GM18870 (cell line): ENCODE measurements around the gene TCL1A.

Experiments
- ATAC-seq: cut with Tn5 transposase; IDR thresholded peaks from one replicate; pipeline ENCODE4 v1.9.1; 2021; ENCODE audit warnings: moderate library complexity; ENCODE audit not compliant: unreplicated experiment

The TCL1A gene

DNA sequence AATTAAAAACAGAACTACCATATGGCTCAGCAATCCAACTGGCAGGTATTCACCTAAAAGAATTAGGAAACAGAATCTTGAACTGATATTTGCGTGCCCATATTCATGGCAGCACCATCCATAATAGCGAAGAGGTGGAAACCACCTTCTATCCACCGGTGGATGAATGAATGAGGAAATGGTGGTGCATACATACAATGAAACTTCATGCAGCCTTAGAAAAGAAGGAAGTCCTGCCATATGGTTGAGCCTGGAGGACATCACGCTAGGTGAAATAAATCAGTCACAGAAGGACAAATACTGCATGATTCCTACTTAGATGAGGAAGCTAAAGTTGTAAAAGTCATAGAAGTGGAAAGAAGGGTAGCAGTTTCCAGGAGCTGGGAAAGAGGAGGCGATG lies 6.6 kb downstream of the TCL1A start:
- ATAC-seq: no peak

DNA sequence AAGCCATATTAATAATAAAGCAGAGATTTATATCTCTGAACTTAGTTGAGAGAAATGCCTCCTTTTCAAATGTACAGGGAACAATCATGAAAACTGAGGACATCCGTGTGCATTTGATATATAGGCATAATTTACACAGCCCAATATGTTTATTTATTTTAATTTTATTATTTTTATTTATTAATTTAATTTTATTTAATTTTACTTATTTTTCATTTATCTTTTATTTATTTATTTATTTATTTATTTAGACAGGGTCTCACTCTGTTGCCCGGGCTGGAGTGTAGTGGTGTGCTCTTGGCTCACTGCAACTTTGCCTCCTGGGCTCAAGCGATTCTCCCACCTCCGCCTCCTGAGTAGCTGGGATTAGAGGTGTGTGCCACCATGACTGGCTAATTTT lies 8.4 kb downstream of the TCL1A start:
- no peak for ATAC-seq

DNA sequence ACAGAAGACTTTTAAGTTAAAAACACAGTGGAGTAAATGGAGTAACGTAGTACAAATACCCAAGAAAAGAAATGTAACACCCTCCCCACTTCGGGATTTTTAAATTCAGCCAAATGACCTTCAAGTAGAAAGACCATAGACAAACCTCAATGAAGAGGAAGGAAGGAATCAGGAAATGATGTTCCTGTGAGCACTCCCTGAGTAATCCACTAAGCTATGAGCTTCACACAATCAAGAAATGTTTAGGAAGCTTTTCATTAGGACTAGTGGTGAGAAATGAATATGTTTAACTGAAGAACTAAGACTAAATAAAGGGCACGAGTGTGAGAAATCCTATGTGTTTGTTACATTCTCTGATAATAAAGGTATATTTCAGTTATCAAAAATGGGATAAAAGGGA lies 10.1 kb downstream of the TCL1A start:
- no peak for ATAC-seq

DNA sequence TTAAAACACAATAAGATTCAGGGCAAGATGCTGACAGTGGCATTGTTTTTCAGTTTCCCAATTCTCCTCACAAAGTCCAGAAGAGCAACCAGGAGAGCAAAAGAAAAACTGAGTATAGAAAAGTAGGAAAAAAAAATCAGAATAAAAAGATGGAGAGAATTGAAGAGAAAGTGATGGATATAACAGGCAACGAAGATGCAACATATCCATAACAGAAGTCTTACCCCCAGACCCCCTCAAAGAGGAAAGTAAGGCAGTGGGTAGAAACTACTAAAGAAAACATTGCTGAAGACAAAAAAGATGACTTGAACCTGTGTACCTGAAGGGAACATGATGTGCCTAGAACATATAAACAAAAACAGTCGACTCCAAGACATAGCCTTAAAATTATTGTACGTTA lies 10.6 kb downstream of the TCL1A start:
- no peak for ATAC-seq

DNA sequence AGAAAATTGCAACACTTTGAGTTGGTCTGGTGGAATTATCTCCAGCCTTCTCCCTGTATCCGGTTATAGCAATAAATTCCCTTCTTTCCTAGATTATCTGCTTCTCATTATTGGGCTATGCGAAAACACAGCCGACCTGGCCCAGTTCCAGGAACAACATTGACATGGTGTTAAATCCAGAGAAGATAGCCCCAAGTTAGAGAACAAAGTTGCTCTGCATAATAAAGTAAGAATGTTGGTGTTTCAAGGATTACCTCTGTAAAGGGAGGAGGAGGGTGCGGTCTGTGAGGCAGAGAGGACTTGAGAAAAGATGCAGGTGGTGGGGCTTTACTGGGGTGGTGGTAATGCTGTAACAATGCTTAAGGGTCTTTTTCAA lies 12.1 kb downstream of the TCL1A start:
- ATAC-seq: no peak

DNA sequence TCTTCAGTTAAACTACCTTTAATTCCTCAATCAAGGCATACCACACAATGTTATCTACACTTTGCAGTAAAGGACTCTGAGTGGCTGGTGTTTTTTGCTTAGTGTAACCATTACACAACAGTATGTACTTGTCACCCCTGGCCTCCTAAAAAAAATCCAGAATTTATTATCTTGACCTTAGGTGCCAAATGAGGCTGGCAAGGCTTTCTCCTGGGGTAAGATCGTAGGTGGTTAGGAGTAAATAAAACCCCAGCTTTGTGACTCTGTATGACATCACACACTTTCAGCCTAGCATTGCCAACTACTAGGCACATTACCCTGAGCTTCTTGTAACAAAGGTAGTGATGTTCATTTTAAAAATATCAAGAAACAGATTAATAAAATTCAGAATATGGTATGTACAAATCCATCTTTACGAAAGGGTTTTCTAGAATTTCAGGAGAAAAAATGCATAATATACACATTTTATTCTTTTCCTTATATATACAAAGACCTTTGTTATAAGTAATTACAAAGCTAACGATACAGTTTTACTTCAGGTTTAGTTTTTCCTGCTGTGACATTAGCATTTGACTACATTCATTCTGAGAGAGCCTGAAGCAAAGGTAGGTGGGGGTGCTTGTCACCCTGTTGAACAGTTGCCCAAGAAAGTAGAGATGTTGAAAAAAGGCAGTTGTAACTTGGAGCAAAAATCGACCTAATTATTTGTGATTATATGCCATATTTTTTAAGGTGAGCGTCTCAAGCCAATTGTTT lies 13.5 kb downstream of the TCL1A start:
- ATAC-seq: no peak

DNA sequence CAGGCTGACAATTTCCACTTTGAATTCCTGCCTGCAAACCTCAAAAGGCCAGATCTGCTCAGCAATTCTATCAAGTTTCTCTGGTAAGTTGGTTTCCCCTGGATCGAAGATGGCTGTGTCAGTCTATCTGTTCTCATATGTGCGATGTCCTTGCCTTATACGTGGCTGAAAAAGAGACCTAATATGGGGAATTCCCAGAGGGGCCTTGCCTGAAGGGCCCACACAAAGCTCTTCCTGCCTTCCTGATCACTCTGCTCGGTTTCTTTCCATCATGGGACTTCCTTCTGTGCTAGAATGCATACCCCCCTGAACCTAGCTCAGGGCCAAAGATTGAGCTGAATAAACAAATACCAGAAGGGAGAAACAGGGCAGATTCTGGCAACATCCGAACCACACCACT lies 14.5 kb downstream of the TCL1A start:
- peak; percentile 51 for ATAC-seq

DNA sequence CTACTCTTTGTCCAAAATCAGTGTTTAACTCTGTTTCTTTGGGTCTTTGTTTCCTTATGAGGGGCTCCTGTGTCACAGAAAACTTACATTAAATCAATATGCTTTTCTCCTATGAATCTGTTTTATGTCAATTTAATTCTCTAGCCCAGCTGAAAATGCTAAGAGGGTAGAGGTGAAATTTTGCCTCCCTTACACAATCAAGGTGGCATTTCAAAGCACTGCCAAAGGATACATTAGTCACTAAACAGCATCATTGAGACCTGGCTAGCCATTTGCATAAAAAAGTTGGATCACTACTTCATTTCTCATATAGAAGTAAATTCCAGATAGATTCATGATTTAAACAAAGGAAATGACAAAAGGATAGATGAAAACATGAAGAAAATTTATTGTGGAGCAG lies 15.6 kb downstream of the TCL1A start:
- ATAC-seq: no peak

DNA sequence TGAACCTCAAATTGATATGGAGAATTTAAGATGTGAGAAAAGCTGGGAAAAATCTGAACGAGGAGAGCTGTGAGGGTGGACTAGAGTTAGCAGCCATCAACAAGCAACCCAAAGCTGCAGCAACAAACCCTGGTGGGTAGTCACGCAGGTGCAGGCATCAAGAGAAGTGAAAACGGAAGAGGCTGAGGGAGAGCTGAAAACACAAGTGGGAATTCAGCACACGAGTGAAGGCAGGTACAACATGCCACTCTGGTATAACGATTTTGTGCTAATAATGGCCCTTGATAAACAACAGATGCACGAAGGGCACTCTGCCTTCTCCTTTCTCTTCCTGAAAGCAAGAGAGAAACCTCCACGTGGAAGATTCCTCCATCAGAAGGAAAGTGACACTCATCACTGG lies 16.2 kb downstream of the TCL1A start:
- no peak for ATAC-seq

DNA sequence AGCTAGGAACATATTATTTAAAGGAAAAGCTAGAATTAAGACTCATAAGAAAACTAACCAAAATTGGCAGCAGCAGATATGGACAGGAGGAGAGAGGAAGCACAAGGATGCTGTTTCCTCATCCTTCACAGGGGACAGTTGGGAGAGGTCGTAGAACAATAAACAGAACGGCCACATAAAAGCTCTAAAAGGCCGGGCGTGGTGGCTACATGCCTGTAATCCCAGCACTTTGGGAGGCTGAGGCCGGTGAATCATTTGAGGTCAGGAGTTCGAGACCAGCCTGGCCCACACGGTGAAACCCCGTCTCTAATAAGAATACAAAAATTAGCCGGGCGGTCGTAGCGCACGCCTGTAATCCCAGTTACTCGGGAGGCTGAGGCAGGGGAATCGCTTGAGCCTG lies 17.2 kb downstream of the TCL1A start:
- no peak for ATAC-seq

DNA sequence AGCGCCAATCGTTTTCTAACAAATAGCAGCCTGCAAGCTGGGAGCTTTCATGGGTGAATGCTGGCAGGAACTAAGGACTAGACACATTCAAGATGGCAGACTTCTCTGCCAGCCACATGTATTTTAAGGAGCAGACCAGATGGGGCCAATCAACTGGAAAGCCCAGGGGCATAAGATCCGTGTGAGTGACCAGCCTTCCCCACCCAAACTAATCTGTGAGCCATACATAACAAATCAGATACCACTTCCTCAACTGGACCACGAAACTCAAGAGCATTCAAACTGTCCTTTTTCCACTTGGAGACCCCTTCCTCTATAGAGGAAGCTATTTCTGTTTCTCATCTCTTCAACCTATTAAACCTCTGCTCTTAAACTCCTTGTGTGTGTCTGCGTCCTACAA lies 18.0 kb downstream of the TCL1A start:
- no peak for ATAC-seq

DNA sequence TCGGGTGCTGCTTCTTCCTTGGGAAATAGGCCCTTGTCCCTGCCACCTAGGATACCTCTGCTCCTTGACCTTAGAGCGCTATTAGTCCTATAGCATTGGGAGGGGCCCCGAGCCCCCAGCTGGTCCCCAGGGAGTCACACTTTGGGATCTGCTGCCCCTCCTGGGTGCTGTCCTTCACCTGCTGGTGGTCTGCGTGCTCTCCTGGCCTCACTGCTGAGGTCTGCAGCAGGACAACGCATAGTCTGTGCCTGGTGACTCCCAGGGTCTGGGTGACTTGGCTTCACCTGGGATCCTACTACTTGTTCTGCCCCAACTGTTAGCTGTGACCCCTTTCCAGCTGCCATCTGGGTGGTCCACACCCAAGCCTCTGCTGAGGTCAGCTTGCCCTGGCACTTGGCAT lies 18.9 kb downstream of the TCL1A start:
- ATAC-seq: no peak

DNA sequence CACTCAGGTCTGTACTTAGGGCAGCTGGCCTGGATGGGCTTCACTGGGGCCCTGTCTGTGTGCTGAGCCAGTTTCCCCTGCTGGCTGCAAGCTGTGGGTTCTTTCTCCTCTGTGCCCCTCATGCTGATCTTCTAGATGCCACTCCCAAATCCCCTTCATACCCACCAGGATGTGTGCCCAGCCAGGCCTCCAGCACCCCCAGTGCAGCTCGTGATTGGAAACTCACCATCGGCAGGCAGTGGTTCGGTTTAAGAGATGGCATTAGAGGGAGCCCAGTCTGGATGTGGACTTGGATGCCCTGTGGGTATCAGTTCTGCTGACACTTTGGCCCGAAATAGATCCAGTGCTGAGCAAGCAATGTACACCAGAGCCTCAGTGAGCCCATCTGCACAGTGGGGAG lies 21.8 kb downstream of the TCL1A start:
- no peak for ATAC-seq

DNA sequence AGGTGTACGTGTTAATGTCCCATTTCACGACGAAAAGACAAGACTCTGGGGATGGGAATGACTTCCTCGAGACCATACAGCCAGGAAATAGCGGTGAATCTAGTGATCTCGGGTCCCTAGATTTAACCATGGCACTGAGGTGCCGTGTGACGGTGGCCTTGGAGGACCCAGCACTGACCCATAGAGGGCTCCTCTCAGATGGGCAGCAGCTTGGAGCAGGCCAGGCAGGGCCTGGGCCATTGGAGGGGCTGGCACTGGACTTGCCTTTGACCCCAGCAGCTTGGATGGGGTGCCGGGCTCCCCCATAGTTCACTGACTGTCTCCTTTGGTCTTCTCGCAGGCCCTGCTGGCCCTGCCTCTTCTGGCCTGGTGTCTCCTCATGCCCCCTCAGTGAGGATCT lies 22.3 kb downstream of the TCL1A start:
- ATAC-seq: no peak

DNA sequence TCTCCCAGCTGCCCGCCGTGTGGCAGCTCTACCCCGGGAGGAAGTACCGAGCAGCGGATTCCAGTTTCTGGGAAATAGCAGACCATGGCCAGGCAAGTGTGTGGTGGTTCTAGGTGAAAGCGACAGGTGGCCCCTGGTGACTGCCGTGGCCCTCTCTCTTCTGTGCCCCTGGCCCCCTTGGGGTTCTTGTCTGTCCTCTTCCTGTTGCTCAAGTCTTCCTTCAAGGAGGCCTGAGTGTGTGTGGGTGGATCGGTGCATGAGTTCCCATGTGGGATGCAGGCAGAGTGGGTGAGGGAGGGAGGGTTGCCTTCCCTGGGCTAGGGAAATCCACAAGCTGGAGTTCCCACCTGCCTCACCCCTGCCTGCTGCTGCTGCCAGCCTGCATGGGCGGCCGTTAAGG lies 23.1 kb downstream of the TCL1A start:
- no peak for ATAC-seq

DNA sequence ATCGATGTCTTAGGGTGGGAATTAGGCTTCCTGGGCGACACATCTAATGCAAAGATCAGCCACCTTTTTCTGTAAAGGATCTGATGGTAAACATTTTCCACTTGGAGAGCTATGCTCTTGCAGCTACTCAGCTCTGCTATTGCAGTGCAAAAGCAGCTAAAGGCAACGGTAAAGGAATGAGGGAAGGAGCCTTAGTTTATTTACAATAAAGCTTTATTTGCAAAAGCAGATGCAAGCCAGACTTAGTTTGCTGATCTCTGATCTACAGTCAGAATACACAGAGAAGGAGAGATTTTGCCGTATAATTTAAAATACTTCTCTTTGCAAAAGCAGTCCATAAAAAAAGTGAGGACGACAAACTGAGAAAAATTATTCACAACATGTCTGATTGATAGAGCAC lies 24.5 kb downstream of the TCL1A start:
- ATAC-seq: no peak

DNA sequence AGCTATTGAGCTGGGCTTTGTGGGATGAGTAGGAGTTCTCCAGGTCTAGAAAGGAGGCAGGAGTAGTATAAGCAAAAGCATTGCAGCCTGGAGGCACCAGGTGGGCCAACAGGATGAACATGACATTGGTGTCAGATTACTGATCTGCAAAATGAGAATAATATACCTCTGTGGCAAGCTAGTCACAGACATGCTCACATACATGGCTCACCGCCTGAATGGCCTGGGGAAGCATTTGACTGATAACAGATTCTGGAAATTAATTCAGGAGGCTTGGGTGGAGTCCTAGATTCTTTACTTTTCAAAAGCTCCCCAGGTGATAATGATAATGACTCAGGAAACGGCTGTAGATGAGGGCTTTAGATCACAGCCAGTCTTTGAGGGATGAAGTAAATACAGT lies 27.0 kb downstream of the TCL1A start:
- ATAC-seq: no peak

DNA sequence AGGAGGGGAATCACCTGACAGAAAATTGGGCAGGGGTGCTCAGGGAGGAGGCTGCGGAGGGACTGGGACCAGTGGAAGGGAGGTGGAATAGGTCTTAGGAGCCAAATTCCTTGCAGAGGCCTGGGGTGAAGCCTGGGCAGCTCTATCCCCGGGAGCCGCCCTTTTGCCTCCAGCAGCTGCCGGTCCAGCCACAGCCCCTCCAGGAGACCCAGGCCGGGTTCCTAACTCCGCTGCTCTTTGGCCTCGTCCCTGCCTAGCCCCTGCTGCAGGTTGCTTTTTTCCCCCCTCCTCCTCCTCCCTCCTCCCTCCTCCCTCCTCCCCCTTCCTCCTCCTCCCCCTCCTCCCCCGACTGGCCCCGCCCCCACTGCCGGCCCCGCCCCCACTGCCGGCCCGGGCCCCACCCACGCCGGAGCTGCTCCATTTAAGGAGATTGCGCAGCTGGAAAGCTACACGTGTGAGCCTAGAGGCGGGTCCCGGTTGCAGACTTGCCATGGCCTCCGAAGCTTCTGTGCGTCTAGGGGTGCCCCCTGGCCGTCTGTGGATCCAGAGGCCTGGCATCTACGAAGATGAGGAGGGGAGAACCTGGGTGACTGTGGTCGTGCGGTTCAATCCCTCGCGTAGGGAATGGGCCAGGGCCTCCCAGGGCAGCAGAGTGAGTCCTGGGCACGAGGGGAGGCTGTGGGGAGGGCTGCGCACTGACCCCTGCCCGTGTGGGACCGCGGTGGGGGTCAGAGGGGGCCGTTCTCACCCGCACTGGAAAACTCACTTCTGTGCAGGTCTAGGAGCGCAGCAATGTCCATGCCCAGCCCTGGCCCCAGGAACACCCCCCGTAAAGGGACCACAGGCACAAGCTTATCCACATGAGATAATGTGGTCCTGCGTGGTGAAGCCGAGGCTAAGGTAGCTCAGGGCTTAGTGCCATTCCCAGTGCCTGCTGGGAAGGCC lies 27.7 kb downstream of the TCL1A start, which contains the start of gene TCL1B:
Gene TCL1B, plus strand, starts transcription at position 449 of the 945 bp plus-strand sequence. Its CDS starts 42 bp downstream, at position 491.
- ATAC-seq: no peak

DNA sequence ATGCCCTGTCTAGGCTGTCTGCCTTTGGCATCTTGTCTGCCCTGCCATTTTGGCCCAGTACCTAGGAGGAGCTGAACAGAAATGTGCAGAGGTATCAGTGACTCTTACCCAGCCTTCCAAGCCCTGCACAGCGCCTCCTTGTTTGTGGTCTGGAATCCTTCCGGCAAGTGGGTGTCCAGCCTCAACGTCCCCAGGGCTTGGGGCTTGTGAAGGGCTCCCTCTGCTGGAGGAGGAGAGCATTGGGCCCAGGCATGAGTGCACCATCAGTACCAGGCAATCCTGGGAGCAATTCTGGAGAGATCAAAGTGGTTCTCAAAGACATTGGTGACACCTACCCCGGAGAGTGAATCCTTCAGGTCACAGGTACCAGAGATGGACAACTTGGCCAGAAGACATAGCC lies 30.1 kb downstream of the TCL1A start:
- ATAC-seq: no peak

DNA sequence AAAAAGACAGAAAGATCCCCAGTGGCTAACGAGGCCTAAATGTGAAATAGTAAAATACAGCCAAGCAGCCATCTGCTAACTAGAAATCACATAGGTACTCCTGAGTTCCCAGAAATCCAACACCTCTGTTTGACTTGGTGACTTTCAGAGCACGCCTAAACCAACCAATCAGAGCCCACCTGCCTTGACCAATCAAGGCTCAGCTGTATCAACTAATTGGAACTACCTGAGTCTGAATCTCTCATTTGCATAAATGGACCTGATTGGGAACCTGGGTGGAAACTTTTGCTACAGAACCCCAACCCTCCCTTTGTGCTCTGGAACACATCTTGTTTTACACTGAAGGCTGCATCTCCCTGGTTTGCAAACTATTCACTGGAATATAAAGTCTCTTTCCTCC lies 32.8 kb downstream of the TCL1A start:
- no peak for ATAC-seq

DNA sequence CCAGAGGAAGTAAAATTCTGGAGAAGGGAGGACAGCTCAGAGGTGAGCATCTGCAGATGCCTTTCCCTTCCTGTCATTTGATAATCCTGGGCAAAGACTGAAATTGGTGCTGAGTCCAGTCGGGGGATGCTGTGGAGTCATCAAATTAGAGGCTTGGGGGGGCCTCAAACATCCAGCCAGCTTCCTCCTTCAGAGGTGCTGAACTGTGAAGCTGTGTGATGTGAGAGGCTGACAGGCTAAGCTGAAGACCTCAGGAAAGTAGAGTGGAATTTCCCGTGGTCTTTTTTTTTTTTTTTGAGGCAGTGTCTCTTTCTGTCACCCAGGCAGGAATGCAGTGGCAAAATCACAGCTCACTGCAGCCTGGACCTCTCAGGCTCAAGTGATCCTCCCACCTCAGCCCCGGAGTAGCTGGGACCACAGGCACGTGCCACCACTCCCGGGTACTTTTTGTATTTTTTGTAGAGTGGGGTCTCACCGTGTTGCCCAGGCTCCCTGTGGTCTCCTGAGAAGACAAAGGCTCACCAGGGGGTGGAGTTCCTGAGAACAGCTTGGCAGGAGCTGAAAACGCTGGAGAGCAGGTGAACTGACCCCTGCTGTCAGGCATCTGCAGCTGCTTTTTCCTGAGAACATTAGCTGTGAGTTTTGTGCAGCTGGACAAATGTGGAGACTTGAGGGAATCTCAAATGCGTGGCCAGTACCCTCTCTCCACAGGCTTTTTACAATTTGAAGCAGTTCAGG lies 33.8 kb downstream of the TCL1A start:
- no peak for ATAC-seq
